Lower leg skin (tissue), 3 donors: Measurements from ENCODE around the gene MAMDC2.
"Not testable (repeated sequence)": the region's sequence is repeated elsewhere in the genome, so short reads cannot be mapped to it uniquely, and the experiment has no call there.

Source experiments
- CTCF ChIP-seq, 3 donors: fragments of 450-650 bp; IDR thresholded peaks; one replicate each; pipeline ENCODE4 v1.5.1; 2016; ENCODE audit warnings: antibody characterized with exemption in 3 of 3, mild to moderate bottlenecking in 3 of 3, moderate library complexity in 2 of 3
- POLR2A ChIP-seq, 2 donors: fragments of 450-650 bp; IDR thresholded peaks; one replicate each; pipeline ENCODE4 v1.6.1; 2016 to 2017; ENCODE audit warnings: antibody characterized with exemption in 2 of 2, mild to moderate bottlenecking in 1 of 2, moderate library complexity in 1 of 2

GRCh38 chr9:70245952-70246351, 202.3 kb downstream of the MAMDC2 start:
- not testable (repeated sequence) for TF ChIP-seq CTCF, POLR2A (IDR thresholded peaks at IDR 0.05)
